Osteoblast (primary cell): ENCODE data around the gene DSTYK. TPM values are rescaled to one million over a fixed set of nuclear protein-coding genes. Genes with fewer than 3 reads are reported as not detected.
"Not testable (repeated sequence)": the region's sequence is repeated elsewhere in the genome, so short reads cannot be mapped to it uniquely, and the experiment has no call there.

Source experiments
- DNase-seq: peaks from one replicate; pipeline ENCODE4 v3.0.0; 2011; ENCODE audit warnings: low spot score, mixed read lengths; ENCODE audit not compliant: insufficient read length; ENCODE audit errors: missing footprints
- H2AFZ ChIP-seq: 2 replicates; pipeline ENCODE4 v1.6.0; 2011; ENCODE audit warnings: mild to moderate bottlenecking, low read length
- H3K27ac ChIP-seq: 2 replicates; pipeline ENCODE4 v1.5.1; 2011; ENCODE audit warnings: mild to moderate bottlenecking, low read depth, low read length, moderate library complexity
- H3K27me3 ChIP-seq: 2 replicates; pipeline ENCODE4 v1.6.0; 2012; ENCODE audit warnings: mild to moderate bottlenecking, control low read depth, inconsistent platforms, low read length, moderate library complexity; ENCODE audit not compliant: insufficient read depth
- H3K36me3 ChIP-seq: 2 replicates; pipeline ENCODE4 v1.5.1; 2011; ENCODE audit warnings: mild to moderate bottlenecking, low read length, control low read depth, moderate library complexity; ENCODE audit not compliant: insufficient read depth
- H3K4me1 ChIP-seq: 2 replicates; pipeline ENCODE4 v1.5.1; 2011; ENCODE audit warnings: mild to moderate bottlenecking, low read length, control low read depth, moderate library complexity; ENCODE audit not compliant: insufficient read depth
- H3K4me2 ChIP-seq: 2 replicates; pipeline ENCODE4 v1.6.0; 2011; ENCODE audit warnings: mild to moderate bottlenecking, low read length; ENCODE audit not compliant: insufficient read depth
- H3K4me3 ChIP-seq: fragments of 200-600 bp; sonication (generic); 3 replicates; pipeline ENCODE4 v1.5.1; 2012; ENCODE audit warnings: mild to moderate bottlenecking, low read length, inconsistent platforms; ENCODE audit not compliant: insufficient read depth
- H3K79me2 ChIP-seq: 2 replicates; pipeline ENCODE4 v1.6.0; 2012; ENCODE audit warnings: mild to moderate bottlenecking, low read length, control low read depth, inconsistent platforms; ENCODE audit not compliant: insufficient read depth
- H3K9me3 ChIP-seq: 2 replicates; pipeline ENCODE4 v1.5.1; 2011; ENCODE audit warnings: low read depth, low read length, control low read depth
- H4K20me1 ChIP-seq: 2 replicates; pipeline ENCODE4 v1.6.0; 2012; ENCODE audit warnings: mild to moderate bottlenecking, low read length, control low read depth; ENCODE audit not compliant: insufficient read depth
- CTCF ChIP-seq: IDR thresholded peaks from 2 replicates; pipeline ENCODE4 v1.5.1; 2011; ENCODE audit warnings: mild to moderate bottlenecking, low read depth, low read length, moderate library complexity; ENCODE audit errors: extremely low read depth
- total RNA-seq: library from RNA; depleted of rRNA; stranded (reverse); fragments of >200 nt; gene quantifications from 2 replicates; pipeline ENCODE4 v1.2.3, GENCODE V29; 2012

Gene DSTYK
- total RNA-seq, 1 donor: 18.1 TPM

DNA sequence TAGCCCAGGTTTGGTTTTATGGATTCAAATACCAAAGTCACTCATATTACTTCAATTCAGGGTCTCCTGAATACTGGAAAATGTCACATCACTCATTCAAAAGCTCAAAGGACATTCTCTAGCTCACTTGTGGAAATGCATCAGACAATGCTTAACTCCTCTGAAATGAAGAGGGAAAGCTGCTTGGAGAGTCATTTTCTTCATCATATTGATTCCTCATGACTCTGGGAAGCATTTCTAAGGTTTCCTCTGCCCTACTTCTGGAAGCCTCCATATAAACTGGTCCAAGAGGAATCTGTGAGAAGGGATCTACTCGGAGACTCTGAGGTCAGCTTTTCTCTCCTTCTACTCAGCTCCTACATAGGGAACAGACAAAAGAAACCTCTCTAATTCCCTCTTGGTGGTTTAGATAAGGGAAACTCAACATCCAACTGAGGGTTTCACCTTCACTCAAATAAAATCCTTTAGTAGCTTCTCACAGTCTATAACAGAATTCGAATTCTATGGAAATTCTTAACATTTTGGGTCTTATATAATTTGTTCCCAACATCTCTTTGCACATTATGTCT lies 53.4 kb downstream of the DSTYK start:
- Histone ChIP-seq H3K4me3 (no peak overlapping the region), H3K4me1 (no peaks in the 10 kb centered on the region), H3K9me3 (peaks cover 8% of the 10 kb centered on the region), H3K27me3 (no peaks in the 10 kb centered on the region), H3K27ac (no peak overlapping the region), H4K20me1 (peaks cover 3% of the 10 kb centered on the region), H3K36me3 (peaks cover 74% of the 10 kb centered on the region), H3K4me2 (no peak overlapping the region), H3K79me2 (no peaks in the 10 kb centered on the region), H2AFZ (no peak overlapping the region)
- DNase-seq: no peak
- TF ChIP-seq CTCF: no peak

GRCh38 chr1:205155665-205156377 lies 55.7 kb downstream of the DSTYK start:
- H3K4me3 ChIP-seq, H4K20me1 ChIP-seq, DNase-seq, H3K4me2 ChIP-seq, H3K27ac ChIP-seq, H3K27me3 ChIP-seq, H3K4me1 ChIP-seq, H2AFZ ChIP-seq, H3K9me3 ChIP-seq, H3K79me2 ChIP-seq: not testable (repeated sequence)
- H3K36me3 ChIP-seq: peaks cover 53% of the 10 kb centered on the region

DNA sequence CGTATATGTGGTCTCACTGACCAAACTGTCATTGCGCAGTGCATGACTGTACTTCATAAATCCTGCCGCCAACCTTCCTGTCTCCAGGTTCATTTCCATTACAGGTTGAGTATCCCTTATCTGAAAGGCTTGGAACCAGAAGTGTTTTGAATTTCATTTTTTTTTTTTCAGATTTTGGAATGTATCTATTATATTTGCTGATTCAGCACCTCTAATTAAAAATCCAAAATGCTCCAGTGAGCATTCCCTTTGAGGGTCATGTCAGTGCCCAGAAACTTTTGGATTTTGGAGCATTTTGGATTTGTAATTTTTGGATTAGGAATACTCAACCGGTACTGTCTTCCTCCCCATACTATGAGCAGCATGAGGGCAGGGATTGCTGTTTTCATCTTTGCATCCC lies 59.0 kb downstream of the DSTYK start:
- Histone ChIP-seq H3K27ac (no peak overlapping the region), H3K4me1 (peaks cover 4% of the 10 kb centered on the region), H2AFZ (no peak overlapping the region), H3K27me3 (no peaks in the 10 kb centered on the region), H3K9me3 (peaks cover 8% of the 10 kb centered on the region), H3K4me3 (no peak overlapping the region), H3K4me2 (no peak overlapping the region), H3K36me3 (peaks cover 32% of the 10 kb centered on the region), H4K20me1 (no peaks in the 10 kb centered on the region), H3K79me2 (no peaks in the 10 kb centered on the region)
- no peak for TF ChIP-seq CTCF
- no peak for DNase-seq

- Histone ChIP-seq H3K9me3 (peaks cover 2% of the 10 kb centered on the region), H4K20me1 (no peaks in the 10 kb centered on the region), H3K36me3 (peaks cover 17% of the 10 kb centered on the region), H3K4me2 (no peak overlapping the region), H2AFZ (no peak overlapping the region), H3K27ac (no peak overlapping the region), H3K79me2 (no peaks in the 10 kb centered on the region), H3K4me3 (no peak overlapping the region), H3K27me3 (no peaks in the 10 kb centered on the region), H3K4me1 (peaks cover 15% of the 10 kb centered on the region)
- no peak for DNase-seq
- TF ChIP-seq CTCF: no peak
Observed at GRCh38 chr1:205150651-205151428, 60.7 kb downstream of the DSTYK start.
